ENCODE measurements around the gene HS3ST5.

HS3ST5 gene

DNA sequence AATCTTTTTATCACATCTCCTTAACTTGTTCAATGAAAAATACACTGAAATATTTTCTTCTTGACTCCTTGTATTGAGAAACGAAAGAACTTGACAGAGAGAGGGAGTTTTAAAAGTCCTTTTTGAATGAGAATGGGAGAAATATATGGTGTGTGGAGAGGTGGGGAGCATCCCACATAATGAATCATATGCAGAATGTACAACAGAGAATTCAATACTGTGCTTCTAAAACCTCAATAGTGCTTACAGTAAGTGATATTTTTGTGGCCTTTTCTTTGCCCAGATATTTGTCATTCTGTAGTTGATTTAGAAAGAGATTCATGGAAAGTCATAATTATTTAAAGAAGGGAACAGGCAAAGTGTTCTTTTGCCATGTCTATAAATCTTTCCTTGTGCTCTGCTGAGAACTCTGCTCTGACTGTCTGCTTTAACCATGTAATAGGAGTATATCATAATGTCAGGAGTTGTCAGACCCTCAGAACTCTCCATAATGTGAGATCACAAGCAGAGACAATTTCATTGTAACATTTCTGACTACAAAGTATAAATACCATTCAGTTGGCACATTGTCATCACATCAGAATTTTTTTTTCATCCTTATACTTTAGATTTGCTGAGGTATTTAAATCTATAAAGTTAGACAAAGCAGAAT is 32.8 kb upstream of the HS3ST5 start:
- POLR2A ChIA-PET: no interaction called here
- TF ChIP-seq, protein P1, sequence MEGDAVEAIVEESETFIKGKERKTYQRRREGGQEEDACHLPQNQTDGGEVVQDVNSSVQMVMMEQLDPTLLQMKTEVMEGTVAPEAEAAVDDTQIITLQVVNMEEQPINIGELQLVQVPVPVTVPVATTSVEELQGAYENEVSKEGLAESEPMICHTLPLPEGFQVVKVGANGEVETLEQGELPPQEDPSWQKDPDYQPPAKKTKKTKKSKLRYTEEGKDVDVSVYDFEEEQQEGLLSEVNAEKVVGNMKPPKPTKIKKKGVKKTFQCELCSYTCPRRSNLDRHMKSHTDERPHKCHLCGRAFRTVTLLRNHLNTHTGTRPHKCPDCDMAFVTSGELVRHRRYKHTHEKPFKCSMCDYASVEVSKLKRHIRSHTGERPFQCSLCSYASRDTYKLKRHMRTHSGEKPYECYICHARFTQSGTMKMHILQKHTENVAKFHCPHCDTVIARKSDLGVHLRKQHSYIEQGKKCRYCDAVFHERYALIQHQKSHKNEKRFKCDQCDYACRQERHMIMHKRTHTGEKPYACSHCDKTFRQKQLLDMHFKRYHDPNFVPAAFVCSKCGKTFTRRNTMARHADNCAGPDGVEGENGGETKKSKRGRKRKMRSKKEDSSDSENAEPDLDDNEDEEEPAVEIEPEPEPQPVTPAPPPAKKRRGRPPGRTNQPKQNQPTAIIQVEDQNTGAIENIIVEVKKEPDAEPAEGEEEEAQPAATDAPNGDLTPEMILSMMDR (IDR thresholded peaks at IDR 0.05; ENCODE audit: insufficient read depth, low read length, missing control alignments): no peak
- DNase-seq (ENCODE audit: low read depth, low spot score): no peak
- CTCF ChIA-PET: no interaction called here
- H3K4me3 ChIP-seq (ENCODE audit: low read depth, low read length): no peak overlapping the region

DNA sequence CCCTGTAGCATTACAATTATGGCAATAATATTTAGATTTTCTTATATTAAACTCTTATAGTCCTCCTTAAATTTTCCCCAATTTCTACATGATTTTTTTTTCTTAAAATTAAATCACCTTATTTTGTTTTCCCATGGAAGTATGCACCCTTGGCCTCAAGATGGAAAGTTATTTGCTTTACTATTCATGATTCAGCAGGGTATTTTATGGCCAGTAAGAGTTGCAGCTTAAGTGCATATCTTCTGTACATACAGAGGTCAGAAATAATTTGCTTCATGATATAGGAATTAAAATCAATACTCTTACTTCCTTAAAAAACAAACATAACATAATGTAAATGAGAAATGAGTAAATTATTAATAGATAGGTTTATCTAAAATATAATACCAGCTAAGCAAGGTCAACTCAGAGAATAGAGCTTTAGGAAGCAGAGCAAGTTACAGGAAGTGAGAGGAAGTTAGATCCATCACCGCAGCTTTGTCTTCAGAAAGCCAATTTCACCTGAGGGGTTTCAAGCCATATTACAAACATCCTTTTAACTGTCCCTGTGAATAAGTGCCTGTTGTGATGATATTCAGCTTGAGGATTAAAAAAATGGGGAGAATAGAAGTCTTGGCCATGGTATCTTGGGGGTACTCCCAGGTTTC is 24.6 kb upstream of the HS3ST5 start:
- ChIA-PET CTCF (no interaction called here), POLR2A (no interaction called here)
- DNase-seq (ENCODE audit: low read depth, low spot score): no peak
- H3K4me3 ChIP-seq (ENCODE audit: low read depth, low read length): no peak overlapping the region
- TF ChIP-seq, protein P1 (IDR thresholded peaks at IDR 0.05; ENCODE audit: insufficient read depth, low read length, missing control alignments): no peak

DNA sequence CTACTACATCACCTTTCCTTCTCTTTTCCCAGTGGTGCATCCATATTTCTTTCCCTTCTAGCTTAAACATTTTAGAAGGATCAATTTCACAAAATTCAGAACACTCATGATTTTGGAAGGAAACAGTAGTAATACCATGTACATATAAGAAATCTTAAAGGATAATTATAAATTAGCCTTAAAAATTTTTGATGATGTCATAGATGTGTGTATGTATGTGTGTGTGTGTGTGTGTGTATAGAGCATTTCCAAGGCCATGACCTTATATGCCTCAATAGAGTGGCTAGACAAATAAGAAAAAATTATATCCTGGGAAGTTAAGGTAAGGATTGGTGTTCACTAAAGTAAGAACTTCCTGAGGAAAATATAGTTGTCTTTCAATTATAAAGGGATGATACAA is 24.1 kb upstream of the HS3ST5 start:
- TF ChIP-seq, protein P1 (IDR thresholded peaks at IDR 0.05; ENCODE audit: insufficient read depth, low read length, missing control alignments): no peak
- H3K4me3 ChIP-seq (ENCODE audit: low read depth, low read length): no peak overlapping the region
- ChIA-PET POLR2A (no interaction called here), CTCF (no interaction called here)
- no peak for DNase-seq (ENCODE audit: low read depth, low spot score)

DNA sequence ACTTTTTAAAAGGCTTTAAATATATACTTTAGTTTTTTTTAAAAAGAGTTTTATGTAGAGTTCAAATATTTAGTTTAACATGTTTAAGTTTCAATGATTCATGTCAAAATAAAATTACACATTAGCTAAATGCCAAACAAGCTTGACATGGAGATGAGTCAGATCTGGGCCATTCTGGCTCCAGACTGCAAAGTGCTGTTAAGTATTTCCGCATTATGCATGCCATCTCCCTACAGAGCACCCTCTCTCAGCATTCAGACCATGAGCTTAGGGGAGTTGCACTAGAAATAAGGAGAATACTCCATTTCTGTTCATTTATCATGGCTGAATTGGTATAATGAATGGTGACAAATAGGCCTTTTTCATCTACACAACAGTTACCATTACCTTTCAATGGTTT is 21.5 kb upstream of the HS3ST5 start:
- ChIA-PET POLR2A (no interaction called here), CTCF (interaction anchor here (1.1 kb wide), 1 partner anchor 15 kb away, joined by 3 read pairs; no protein-coding TSS in a partner anchor)
- DNase-seq (ENCODE audit: low read depth, low spot score): peak; percentile 12
- TF ChIP-seq, protein P1 (IDR thresholded peaks at IDR 0.05; ENCODE audit: insufficient read depth, low read length, missing control alignments): no peak
- H3K4me3 ChIP-seq (ENCODE audit: low read depth, low read length): no peak overlapping the region

DNA sequence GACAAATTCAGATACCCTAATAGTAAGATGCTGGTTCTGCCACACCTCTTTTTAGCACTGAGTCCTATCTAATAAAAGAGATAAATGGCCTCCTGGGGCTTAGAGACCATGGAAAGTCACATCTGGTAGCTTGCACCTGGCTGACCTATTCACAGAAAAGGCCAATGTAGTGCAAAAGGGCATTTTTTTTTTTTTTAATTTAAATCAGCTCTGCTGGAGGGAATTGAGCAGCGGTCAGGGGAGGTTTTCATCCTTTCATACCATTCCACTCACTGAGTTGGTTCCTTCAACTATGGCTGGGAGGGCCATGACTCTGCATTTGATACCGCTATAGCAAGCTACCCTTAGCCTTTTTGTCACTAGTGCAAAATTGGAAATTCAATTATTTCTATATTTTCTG is 20.1 kb upstream of the HS3ST5 start:
- POLR2A ChIA-PET: no interaction called here
- TF ChIP-seq, protein P1 (IDR thresholded peaks at IDR 0.05; ENCODE audit: insufficient read depth, low read length, missing control alignments): no peak
- CTCF ChIA-PET: no interaction called here
- no peak for DNase-seq (ENCODE audit: low read depth, low spot score)
- no peak overlapping the region for H3K4me3 ChIP-seq (ENCODE audit: low read depth, low read length)

DNA sequence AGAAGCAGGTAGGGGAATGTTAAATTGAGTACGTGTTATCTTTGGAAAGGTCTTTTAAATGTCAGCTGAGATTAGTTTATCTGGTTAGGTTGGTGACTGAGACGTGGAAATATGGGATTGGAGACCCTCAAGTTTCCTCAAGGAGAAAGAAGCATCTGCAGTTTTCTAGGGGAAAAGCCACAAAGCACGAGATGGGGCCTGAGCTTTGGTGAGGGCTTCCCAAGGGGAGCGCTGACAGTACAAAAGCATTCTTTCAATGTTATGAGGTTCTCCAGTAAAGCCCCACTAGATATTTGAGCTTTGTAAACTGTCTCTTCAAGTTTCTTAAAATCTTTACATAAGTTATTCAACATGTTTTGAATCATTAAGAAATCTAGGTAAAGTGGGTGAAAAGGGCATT is 19.6 kb upstream of the HS3ST5 start:
- no peak overlapping the region for H3K4me3 ChIP-seq (ENCODE audit: low read depth, low read length)
- TF ChIP-seq, protein P1 (IDR thresholded peaks at IDR 0.05; ENCODE audit: insufficient read depth, low read length, missing control alignments): no peak
- ChIA-PET CTCF (no interaction called here), POLR2A (no interaction called here)
- no peak for DNase-seq (ENCODE audit: low read depth, low spot score)

Data from AG04449 (cell line).